Left hindlimb (tissue), 1 donor: ENCODE results near the gene ESRRB.

ENCODE experiments used
- DNase-seq: peaks from one replicate; pipeline ENCODE4 v3.0.0-alpha.2; 2018

The ESRRB gene

GRCh38 chr14:76456200-76456599 lies 80.3 kb downstream of the ESRRB start:
- no peak for DNase-seq

GRCh38 chr14:76456891-76457586 lies 81.1 kb downstream of the ESRRB start:
- no peak for DNase-seq

- DNase-seq = no peak
Measured at GRCh38 chr14:76457841-76458240, 81.9 kb downstream of the ESRRB start.

GRCh38 chr14:76461886-76462285 lies 85.9 kb downstream of the ESRRB start:
- DNase-seq = no peak

- DNase-seq = no peak
Measured at GRCh38 chr14:76462330-76462729, 86.4 kb downstream of the ESRRB start.

GRCh38 chr14:76463105-76463504 lies 87.2 kb downstream of the ESRRB start:
- DNase-seq = no peak

- no peak for DNase-seq
Measured at GRCh38 chr14:76464856-76465255, 88.9 kb downstream of the ESRRB start.

GRCh38 chr14:76465664-76466063 lies 89.7 kb downstream of the ESRRB start:
- no peak for DNase-seq

GRCh38 chr14:76467711-76468155 lies 91.8 kb downstream of the ESRRB start:
- peak; percentile 79 for DNase-seq

GRCh38 chr14:76472199-76472723 lies 96.3 kb downstream of the ESRRB start:
- DNase-seq = no peak

- DNase-seq = peak; percentile 56
Measured at GRCh38 chr14:76473481-76474263, 97.7 kb downstream of the ESRRB start.

- DNase-seq = no peak
Measured at GRCh38 chr14:76480426-76480825, 104.5 kb downstream of the ESRRB start.

GRCh38 chr14:76484355-76484754 lies 108.4 kb downstream of the ESRRB start:
- no peak for DNase-seq

GRCh38 chr14:76486251-76486743 lies 110.4 kb downstream of the ESRRB start:
- no peak for DNase-seq

GRCh38 chr14:76488551-76488950 lies 112.6 kb downstream of the ESRRB start:
- DNase-seq = no peak

- DNase-seq = no peak
Measured at GRCh38 chr14:76489667-76490066, 113.7 kb downstream of the ESRRB start.

GRCh38 chr14:76490111-76490510 lies 114.2 kb downstream of the ESRRB start:
- DNase-seq = no peak

GRCh38 chr14:76490735-76491134 lies 114.8 kb downstream of the ESRRB start:
- DNase-seq = no peak

GRCh38 chr14:76491172-76491930 lies 115.4 kb downstream of the ESRRB start:
- no peak for DNase-seq

GRCh38 chr14:76495983-76496382 lies 120.0 kb downstream of the ESRRB start:
- no peak for DNase-seq

GRCh38 chr14:76496595-76496994 lies 120.7 kb downstream of the ESRRB start:
- no peak for DNase-seq

- no peak for DNase-seq
Measured at GRCh38 chr14:76497550-76498462, 121.9 kb downstream of the ESRRB start.
